ENCODE results near the gene ZSCAN1. TPM values are rescaled to one million over a fixed set of nuclear protein-coding genes. Genes with fewer than 3 reads are reported as not detected.

ZSCAN1 gene
- total RNA-seq = not detected
- total RNA-seq (2013) = not detected

- intact Hi-C loops (cut with micrococcal nuclease) = no loop called here
- ATAC-seq = peak; percentile 81 to 94 (median 93)
- Mint-ChIP-seq H3K9me3 (peaks cover 6 to 11% of the 10 kb centered on the region in 2 donors), H3K27ac (peak within 1 kb of the TSS in 1 of 2 donors; percentile 73), H3K27me3 (ENCODE audit: low read depth in 2 of 2) (peaks cover 26 to 29% of the 10 kb centered on the region in 2 donors), H3K4me1 (peaks cover 0 to 9% of the 10 kb centered on the region in 2 donors), H3K36me3 (peaks cover 24% of the 10 kb centered on the region), H3K4me3 (peak within 1 kb of the TSS; percentile 41)
- TF ChIP-seq CTCF (IDR thresholded peaks at IDR 0.05) = no peak
- peaks cover 14% of the 10 kb centered on the region for H3K9me3 ChIP-seq (ENCODE audit: control insufficient read depth, insufficient read depth, low read length)
- peak; percentile 32 to 72 for DNase-seq
- no peaks in the 10 kb centered on the region for H3K27me3 ChIP-seq (ENCODE audit: control insufficient read depth, insufficient read depth, low read length)
- H3K4me3 ChIP-seq (ENCODE audit: low read length) = no peak within 1 kb of the TSS
- no peaks in the 10 kb centered on the region for H3K36me3 ChIP-seq (ENCODE audit: control insufficient read depth, insufficient read depth, low read length)
- peaks cover 6% of the 10 kb centered on the region for H3K4me1 ChIP-seq (ENCODE audit: control insufficient read depth, insufficient read depth, low read length)
- H3K27ac ChIP-seq (ENCODE audit: low read length) = no peak within 1 kb of the TSS
- 10% methylated on average over 101 of the region's 101 CpGs for WGBS (ENCODE audit: insufficient coverage)
Measured at GRCh38 chr19:58033741-58034476, at the start of gene ZSCAN1. TSS of gene ZSCAN1 (plus strand) at chr19:58034025. CDS start at chr19:58037837, 3,812 bp downstream.

- peaks cover 41% of the 10 kb centered on the region for H3K9me3 ChIP-seq (ENCODE audit: control insufficient read depth, insufficient read depth, low read length)
- Mint-ChIP-seq H3K4me1 (peaks cover 0 to 8% of the 10 kb centered on the region in 2 donors), H3K27ac (no peak overlapping the region), H3K27me3 (ENCODE audit: low read depth in 2 of 2) (no peaks in the 10 kb centered on the region), H3K4me3 (no peak overlapping the region), H3K9me3 (peaks cover 9 to 15% of the 10 kb centered on the region in 2 donors), H3K36me3 (peaks cover 32% of the 10 kb centered on the region)
- ATAC-seq = no peak
- H3K36me3 ChIP-seq (ENCODE audit: control insufficient read depth, insufficient read depth, low read length) = peaks cover 16% of the 10 kb centered on the region
- intact Hi-C loops (cut with micrococcal nuclease) = no loop called here
- no peak for TF ChIP-seq CTCF (IDR thresholded peaks at IDR 0.05)
- no peaks in the 10 kb centered on the region for H3K4me1 ChIP-seq (ENCODE audit: control insufficient read depth, insufficient read depth, low read length)
- WGBS (ENCODE audit: insufficient coverage) = 50% methylated on average over 1 of the region's 1 CpG
- DNase-seq = no peak
- H3K27ac ChIP-seq (ENCODE audit: low read length) = no peak overlapping the region
- H3K4me3 ChIP-seq (ENCODE audit: low read length) = no peak overlapping the region
- H3K27me3 ChIP-seq (ENCODE audit: control insufficient read depth, insufficient read depth, low read length) = no peaks in the 10 kb centered on the region
Measured at GRCh38 chr19:57992841-57993240, 41.0 kb upstream of the ZSCAN1 start.

- H3K9me3 ChIP-seq (ENCODE audit: control insufficient read depth, insufficient read depth, low read length) = peaks cover 23% of the 10 kb centered on the region
- Mint-ChIP-seq H3K4me3 (peak overlapping the region; percentile 92), H3K36me3 (peaks cover 21% of the 10 kb centered on the region), H3K27me3 (ENCODE audit: low read depth in 2 of 2) (no peaks in the 10 kb centered on the region), H3K9me3 (peaks cover 4 to 9% of the 10 kb centered on the region in 2 donors), H3K4me1 (peaks cover 26 to 39% of the 10 kb centered on the region in 2 donors), H3K27ac (peak overlapping the region; percentile 91 to 93)
- H3K27ac ChIP-seq (ENCODE audit: low read length) = no peak overlapping the region
- no peak for DNase-seq
- ATAC-seq = no peak
- H3K36me3 ChIP-seq (ENCODE audit: control insufficient read depth, insufficient read depth, low read length) = peaks cover 26% of the 10 kb centered on the region
- intact Hi-C loops (cut with micrococcal nuclease) = loop anchor here (5.0 to 10.0 kb wide), 3 partner anchors 86 to 616 kb away; partner anchors contain the start of genes ZNF329, ZNF417 and ZNF548
- no peaks in the 10 kb centered on the region for H3K27me3 ChIP-seq (ENCODE audit: control insufficient read depth, insufficient read depth, low read length)
- whole genome bisulfite sequencing (ENCODE audit: insufficient coverage) = 98% methylated on average over 3 of the region's 4 CpGs
- H3K4me3 ChIP-seq (ENCODE audit: low read length) = no peak overlapping the region
- H3K4me1 ChIP-seq (ENCODE audit: control insufficient read depth, insufficient read depth, low read length) = peaks cover 21% of the 10 kb centered on the region
- no peak for TF ChIP-seq CTCF (IDR thresholded peaks at IDR 0.05)
Measured at GRCh38 chr19:58000677-58001076, 33.1 kb upstream of the ZSCAN1 start.

Data from natural killer cell (primary cell).